HCEC 1CT (cell line): ENCODE results near the gene FOXRED1.
"Not testable (repeated sequence)": the region's sequence is repeated elsewhere in the genome, so short reads cannot be mapped to it uniquely, and the experiment has no call there.

ENCODE experiments used
- DNase-seq: peaks from one replicate; pipeline ENCODE4 v3.0.0-alpha.2; 2017

Gene FOXRED1

DNA sequence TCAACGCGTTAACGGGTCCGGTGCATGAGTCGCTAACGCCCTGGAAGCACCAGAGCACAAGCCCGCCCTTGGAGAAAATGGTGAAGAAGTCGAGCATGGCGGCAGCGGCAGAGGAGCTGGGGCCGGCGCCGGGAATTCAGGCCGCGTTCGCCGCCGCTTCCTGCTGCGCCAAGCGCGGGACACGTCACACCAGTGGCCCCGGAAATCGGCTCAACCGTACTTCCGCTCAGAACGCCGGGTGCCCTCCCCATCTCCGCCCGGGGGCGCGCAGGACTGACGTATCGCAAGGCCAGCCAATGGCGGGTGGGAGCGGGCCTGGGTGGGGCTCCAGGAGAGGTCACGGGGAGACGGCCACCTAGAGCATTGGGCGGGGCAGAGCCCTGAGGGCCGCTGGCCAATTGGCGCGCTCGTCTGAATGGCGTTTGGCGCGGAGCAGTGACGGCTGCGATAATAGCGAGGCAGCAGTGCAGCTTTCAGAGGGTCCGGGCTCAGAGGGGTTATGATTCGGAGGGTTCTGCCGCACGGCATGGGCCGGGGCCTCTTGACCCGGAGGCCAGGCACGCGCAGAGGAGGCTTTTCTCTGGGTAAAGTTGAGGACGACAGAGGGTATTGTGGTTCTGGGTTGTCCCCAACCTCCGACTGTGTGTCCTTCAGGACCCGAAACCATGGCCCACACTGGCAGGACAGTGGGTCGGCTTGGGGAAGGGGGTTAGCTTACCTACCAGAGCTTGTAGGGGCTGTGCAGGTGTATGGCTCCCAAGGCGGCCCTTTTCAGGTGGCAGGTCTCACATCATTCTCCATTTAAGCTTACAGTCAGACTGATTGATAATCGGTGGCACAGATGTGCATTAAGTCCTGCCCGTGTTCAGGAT, at the start of gene FOXRED1, which contains the start of gene SRPRA:
Gene FOXRED1, plus strand, starts transcription at position 447 of the 872 bp plus-strand sequence. Its CDS starts 53 bp downstream, at position 500.
Gene SRPRA, minus strand, starts transcription at position 188 of the 872 bp plus-strand sequence. Its CDS starts 91 bp downstream, at position 97.
- DNase-seq, result peak; percentile 100

DNA sequence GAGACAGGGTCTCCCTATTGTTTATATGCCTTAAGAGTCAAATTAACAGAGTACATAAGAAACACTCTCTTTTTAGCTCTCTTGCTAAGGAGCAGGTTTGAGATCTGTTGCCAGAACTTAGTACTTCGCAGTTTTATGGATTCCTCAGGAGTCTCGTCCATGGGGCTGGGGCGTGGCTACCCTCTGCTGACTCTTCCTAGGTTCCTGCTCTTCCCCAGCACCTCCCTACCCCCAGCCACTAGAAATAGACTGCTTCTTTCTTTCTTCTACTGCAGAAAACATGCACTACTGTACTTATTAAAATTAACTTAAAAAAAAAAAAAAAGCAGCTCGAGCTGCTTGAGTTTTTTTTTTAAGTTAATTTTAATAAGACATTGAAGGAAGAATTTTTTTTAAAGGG, 49.4 kb upstream of the FOXRED1 start:
- no peak for DNase-seq

DNA sequence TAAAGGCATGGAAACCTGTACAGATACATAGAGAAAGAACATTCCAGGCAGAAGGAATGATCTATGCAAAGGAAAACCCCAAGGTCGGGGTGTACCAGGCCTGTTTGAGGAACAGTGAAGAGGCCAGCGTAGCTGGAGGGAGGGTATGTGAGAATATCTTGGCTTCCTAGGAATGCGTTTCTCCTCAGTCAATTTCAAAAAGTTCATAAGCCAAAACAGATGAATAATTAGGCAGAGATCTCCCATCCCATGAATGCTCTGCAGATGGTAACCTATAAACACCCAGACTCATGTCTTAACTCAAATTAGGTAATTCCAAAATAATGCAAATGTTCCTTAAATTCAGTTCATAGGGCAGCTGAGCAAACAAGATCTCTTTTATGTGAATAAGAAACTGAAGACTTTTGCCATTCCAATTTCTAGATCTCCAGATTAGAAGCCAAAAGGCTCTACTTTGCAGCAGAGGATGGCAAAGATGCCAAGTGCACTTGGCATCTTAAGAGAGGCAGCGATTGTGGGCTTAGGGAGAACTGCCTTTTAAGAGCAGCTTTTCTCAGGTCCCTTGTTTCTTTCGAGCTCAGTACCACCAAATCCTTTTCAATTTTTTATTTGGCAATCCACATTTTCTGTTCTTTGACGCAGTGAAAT, 44.2 kb upstream of the FOXRED1 start:
- DNase-seq, result no peak

DNA sequence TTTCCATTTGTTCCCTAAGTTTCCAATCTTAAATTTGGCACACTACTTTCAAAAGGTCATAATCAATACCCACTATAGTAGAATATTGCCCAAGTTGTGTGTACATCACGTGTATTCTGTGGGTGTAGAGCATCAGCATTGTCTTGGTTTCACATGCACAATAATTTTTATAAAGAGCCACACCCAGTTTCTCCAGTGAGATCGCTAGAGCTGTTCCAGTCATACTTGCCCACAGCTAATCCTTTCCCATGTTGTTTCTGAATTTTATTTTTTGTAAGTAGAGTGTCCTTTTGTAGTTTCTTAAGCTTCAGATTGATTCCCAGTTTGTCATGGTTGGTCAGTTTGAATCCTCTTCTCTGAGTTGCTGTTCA, 43.7 kb upstream of the FOXRED1 start:
- no peak for DNase-seq

DNA sequence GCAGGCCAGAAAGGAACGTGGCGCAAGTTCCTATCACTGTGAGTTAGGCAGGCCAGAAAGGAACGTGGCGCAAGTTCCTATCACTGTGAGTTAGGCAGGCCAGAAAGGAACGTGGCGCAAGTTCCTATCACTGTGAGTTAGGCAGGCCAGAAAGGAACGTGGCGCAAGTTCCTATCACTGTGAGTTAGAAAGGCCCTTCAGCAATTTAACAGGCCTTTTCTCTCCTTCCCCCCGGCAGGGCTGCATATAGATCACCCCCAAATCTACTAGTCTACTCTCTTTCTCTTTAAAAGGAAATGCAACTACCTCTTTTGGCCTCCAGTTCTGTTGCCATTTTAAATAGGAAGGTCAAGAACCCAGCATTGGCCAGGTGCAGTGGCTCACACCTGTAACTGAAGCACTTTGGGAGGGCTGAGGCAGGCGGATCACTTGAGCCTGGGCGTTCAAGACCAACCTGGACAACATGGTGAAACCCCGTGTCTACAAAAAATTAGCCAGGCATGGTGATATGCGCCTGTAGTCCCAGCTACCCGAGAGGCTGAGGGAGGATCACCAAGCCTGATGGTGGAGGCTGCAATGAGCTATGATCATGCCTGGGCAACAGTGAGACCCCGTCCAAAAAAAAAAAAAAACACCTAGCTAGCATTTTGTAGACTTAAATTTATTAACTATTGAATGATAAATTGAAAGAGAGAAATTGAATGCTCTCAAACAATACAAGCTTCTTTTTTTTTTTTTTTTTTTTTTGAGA, 42.4 kb upstream of the FOXRED1 start:
- DNase-seq, result no peak

DNA sequence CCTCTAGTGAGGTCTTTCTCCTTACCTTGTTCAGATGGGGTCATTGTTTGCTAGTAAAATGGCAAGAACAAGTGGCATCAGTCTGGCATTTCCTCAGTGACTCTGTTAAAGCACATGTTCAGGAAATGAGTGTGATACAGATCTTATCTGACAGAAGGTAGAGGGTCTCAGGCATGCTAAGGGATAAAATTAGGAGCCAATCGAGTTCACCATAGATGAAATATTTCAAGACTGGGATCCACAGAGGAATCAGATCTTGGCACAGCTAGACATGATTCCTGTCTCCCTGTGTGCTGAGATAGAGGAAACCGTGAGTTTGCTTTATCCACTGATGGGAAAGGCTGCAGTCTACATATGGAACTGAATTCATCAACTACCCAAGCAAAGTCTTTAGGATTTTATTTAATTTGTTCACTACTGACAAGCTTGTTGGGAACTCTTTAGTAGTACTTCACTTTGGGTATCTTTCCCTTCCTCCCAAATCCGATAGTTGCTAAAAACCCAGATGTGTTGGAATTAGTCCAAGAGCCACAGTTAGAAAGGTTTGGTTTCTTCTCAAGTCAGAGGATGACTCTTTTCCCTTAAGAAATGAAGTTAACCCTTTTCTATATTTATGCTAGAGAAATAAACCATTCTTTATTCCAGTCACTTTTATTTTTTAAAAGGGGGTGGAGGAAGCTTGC, 39.0 kb upstream of the FOXRED1 start:
- DNase-seq, result no peak

DNA sequence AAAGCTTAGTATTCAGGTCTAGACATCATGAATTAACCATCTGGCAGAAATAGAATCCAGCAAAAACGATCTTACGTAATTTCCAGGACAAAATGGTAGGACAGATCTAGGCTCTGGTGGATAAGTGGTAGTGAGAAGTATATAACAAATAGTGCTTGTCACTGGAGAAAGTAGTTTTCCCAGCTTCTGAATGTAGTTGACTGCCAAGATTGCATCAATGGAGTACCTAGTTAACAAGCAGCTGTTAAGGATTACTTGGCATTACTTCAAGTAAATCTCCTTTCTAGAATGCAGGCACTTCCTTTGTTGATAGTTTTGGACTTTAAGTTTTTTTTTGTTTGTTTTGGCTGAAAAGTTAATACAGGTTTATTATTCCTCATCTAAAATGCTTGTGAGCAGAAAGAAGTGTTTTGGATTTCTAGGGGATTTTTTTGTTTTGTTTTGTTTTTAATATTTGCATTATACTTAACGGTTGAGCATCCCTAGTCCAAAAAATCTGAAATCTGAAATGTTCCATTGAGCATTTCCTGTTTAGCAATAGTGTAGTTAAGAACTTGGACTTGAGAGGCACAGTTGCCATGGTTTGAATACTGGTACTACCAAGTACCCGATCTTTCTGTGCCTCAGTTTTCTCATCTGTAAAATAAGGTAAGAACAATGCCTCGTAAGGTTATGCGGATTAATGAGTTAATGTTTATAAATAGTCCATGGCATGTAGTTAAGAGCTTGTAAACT, 37.1 kb upstream of the FOXRED1 start:
- DNase-seq, result peak; percentile 47

DNA sequence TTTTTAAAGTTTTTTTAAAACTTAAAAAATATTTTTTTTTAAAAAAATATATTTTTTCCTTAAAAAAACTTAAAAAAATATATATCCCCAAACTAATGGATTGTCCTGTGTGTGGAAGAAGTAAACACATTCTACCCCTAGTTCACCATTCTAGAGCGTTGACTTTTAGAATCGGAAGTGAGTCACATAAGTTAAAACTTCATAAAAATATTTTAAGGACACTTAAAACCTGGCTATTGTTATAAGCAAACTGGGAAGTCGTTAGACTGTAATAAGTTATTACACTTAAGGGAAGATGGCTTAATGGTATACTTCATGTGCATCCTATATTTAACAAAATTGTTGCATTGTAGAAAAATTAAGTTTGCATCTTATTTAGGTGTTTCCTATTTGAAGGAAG, 36.3 kb upstream of the FOXRED1 start:
- DNase-seq, result no peak

DNA sequence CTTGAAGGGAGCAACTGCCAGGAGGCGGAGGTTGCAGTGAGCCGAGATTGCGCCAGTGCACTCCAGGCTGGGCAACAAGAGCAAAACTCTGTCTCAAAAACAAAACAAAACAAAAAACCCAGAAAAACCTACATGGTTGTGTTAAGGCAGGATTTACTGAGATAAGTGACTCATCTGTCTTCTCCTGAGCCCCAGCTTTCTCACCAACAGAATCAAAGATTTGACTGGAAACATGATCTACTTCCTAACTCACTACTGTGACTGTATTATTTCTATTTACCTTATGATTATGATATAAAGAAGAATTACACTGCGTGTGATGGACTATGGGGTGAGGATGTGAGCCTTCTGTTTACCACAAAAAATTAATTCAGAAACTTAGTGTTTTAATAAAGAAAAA, 35.6 kb upstream of the FOXRED1 start:
- DNase-seq, result peak; percentile 22

DNA sequence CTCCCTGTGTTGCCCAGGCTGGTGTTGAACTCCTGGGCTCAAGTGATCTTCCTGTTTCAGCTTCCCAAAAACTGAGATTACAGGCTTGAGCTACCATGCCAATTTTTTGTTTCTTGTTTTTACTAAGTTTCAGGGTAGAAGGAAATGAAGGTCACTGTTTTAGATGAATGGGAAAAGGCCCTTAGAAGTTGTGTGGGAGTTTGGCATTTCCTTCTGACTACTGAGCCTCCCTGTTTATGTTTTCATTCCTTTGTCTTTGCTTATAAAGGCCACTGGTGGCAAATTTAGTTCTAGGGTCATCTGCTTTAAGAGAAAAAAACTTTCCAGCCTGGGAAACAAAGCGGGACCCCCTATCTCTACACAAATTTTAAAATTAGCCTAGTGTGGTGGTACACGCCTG, 22.3 kb upstream of the FOXRED1 start:
- DNase-seq, result no peak

DNA sequence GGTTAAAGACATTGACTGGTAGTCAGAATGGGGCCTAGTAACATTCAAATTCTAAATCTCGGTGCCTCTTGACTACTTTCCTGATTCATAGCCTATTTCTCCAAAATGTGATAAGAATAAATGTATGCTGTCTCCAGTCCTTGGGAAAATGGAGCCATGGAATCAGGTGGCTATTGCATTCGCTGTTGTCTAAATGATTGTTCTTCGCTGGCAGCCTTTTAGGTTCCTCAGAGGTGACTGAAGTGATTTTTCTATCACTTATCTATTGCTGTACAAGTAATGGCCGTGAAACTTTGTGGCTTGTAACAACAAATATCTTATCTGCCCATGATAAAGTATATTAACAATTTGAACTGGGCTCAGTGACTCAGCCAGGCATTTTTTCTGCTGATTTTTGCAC, 15.7 kb upstream of the FOXRED1 start:
- DNase-seq, result no peak

DNA sequence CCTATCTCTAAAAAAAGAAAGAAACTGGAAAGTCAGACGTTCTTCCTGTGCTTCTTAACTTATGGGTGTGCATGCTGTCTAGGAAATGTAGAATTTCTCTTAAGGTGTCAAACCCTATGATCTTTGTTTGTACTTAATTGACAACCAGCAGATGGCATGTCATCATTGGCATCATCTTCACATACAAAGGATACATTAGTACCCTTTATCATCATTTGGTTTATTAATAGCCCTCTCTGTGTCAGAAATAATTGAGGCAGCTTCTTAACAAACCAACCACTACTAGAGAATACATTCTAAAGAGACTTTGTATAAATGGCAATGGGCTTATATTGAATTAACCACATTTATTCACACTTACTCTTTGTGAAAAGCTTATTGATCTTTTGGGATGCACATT, 14.1 kb upstream of the FOXRED1 start:
- no peak for DNase-seq

DNA sequence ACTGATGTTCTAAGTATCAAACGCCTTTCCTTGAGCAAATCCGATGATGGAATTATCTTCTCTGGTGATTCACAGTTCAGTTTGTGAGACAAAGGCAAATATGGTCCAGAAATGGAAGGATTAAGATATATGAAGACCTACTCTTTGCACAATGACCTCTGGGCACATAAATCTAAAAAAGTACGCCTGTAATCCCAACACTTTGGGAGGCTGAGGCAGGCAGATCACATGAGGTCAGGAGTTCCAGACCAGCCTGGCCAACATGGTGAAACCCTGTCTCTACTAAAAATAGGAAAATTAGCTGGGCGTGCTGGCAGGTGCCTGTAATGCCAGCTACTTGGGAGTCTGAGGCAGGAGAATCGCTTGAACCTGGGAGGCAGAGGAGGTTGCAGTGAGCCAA, 13.4 kb upstream of the FOXRED1 start:
- not testable (repeated sequence) for DNase-seq

DNA sequence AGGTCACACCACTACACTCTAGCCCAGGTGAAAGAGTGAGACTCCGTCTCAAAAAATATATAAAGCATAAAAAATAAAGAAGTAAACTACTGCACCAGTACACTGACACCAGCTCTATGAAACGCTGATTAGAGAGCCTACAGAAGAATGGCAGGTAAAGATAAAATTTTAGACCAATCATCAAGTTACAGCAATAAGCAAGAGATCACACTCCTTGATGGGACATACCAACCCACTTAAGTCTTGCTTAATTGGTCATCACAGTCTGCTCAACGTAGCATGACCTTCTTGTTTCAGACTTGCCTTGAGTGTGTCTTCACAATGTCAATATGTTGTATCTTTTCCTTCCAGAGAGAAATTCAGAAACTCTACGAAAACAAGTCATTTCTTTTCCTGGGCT, 12.7 kb upstream of the FOXRED1 start:
- no peak for DNase-seq

DNA sequence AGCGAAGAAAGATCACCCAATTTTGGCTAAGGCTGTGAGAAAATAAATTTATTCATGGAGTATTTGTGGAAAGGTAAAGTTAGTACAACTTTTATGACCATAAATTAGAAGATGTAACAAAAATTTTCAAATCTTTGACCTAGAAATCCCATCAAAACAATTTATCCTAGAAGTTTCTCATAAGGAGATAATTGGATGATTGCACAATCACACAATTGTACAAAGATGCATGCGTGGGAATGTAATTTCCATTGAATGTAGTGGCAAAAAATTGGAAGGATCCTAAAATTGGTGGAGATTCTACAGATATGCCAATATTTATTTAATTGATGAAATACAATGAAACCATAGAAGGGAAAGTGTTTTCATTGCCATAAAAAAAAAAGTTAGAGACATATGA, 11.8 kb upstream of the FOXRED1 start:
- no peak for DNase-seq

DNA sequence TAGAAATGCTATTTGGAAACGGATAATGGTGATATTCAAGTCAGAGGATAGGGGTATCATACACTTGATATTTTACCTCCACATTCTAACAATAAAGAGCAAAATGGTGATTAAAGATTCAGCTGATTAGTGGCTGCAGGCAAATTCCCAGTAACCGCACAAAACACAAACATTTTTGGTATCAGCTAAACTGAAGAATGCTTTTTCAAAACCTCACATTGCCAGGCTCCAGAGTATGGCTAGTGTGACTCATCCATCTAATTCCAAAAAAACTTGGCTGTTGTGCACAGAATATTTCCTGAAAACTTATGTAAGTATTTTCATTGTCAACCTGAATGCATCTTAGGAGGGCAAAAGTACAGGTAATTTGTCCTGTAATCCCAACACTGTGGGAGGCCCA, 11.2 kb upstream of the FOXRED1 start:
- peak; percentile 65 for DNase-seq

DNA sequence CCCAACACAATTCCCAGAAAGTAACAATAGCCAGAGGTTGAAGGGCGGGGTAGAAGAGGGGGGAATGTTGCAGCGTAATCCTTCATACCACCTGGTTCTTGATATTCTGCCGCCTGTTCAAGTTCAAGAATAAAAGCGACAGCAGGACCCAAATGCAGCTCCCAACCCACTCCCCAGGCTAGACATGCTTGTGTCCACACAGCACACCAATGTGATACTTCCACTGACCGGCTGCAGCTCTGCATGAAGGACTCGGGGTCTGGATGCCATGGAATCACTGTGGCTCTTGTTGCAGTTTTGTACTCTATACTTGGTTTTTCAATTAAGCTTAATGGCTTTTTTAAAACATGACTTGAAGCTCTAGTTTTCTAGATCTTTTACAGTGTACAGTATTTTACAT, 6.7 kb upstream of the FOXRED1 start:
- no peak for DNase-seq

DNA sequence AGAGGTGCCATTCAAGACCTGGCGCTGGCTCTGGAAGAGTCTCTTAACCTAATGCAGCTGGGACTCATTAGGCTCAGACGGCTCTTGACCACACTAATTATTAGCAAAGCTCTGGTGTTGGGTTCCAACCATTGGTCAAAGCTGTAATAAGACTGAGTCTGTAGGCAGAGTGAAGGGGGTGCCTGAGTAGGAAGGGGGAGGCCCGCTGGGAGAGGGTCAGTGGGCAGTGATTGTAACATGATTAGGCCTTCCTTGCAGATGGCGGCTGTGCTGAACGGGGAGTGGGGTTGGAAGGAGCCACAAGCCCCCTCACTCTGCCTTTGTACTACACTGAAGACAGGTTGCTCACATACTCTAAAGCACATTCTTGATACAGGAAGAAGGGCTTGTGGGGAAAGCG, 5.5 kb upstream of the FOXRED1 start:
- no peak for DNase-seq

DNA sequence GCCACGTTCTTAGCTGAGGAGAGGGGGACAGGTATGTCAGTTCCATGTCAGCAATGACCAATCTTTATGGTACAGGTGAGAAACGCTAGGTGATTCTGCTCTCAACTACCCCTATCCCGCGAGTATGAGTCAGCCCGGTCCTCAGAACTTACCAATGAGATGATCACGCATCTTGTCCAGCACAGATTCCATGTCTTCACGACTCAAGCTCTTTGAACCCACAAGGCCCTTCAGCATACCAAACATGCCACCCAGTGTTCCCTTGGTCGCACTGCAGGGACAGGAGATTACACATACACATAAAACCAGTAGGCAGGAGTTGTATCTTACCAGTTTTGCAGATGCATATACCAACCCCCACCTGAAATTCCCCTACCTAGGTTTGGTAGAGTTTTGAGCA, 3.1 kb upstream of the FOXRED1 start:
- DNase-seq, result no peak

DNA sequence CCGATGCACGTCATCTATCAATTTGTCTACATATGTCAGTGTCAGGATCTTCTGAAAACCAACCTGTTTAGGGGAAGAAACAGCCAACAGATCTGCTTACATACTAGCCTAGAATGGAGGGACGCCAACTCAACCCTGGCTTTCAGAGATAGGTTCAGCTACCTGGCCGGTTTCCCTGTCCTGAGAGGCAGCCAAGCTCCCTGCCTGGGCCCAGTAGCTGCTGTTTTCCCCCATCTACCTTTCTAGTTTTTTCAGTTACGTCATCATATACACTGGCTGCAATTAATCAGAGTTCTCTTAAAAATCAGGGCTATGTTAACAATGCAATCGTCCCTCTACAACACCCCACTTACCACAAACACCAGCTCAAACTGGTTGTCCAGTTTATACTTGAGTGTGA, 1.3 kb upstream of the FOXRED1 start:
- no peak for DNase-seq

DNA sequence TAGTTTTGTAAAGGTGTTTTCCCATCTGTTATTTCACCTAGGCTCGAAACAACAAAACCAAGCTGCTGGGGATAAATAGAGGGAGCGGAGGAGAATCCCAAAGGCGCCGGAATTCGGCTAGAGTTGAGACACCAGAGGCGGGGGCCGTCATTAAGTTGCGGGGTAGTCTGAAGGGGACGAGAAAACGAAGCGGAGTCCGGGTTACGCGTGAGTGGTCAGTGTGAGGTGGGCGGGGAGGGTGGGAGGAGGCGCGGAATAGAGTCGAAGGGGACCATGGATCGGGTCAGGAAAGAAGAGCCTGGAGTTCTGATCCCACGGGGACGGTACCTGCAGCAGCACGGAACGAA, 620 bp upstream of the FOXRED1 start:
- DNase-seq, result no peak

DNA sequence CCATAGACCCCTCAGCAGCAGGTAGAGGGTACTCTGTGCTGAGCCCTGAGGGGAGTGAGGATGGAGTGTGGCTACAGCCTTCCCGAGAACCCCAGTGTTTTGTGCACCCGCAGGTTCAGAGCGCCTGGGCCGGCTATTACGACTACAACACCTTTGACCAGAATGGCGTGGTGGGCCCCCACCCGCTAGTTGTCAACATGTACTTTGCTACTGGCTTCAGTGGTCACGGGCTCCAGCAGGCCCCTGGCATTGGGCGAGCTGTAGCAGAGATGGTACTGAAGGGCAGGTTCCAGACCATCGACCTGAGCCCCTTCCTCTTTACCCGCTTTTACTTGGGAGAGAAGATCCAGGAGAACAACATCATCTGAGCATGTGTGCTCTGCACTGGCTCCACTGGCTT, 8.4 kb downstream of the FOXRED1 start:
- DNase-seq, result no peak

DNA sequence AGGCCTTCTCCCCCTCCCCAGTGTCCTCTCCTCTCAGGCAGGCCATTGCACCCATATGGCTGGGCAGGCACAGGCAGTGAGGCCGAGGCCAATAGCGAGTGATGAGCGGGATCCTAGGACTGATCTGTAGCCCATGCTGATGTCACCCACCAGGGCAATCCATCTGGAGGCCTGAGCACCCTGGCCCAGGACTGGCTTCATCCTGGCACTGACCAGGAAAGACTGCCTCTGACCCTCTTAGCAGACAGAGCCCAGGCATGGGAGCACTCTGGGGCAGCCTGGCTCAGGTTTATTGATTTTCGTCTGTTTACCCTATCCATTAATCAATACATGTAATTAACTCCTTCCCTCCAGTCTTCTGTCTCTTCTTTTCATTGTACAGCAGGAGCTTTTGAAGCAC, 8.8 kb downstream of the FOXRED1 start:
- no peak for DNase-seq
